Spleen (tissue), 7 donors: ENCODE measurements around the gene ARHGEF12.

ENCODE experiments used
- POLR2AphosphoS5 ChIP-seq, 3 donors: sonication (generic); formaldehyde crosslinking; IDR thresholded peaks; one replicate each; pipeline ENCODE4 v1.5.1; 2017; ENCODE audit warnings: antibody characterized with exemption in 3 of 3
- TF ChIP-seq, protein P1 (sequence below), 11 experiments: fragments of 200-600 bp in 7 of 11; fragments of 450-650 bp in 4 of 11; sonication (generic) in 4 of 11; IDR thresholded peaks in 8 of 11; conservative IDR thresholded peaks in 3 of 11; 1 replicate in 7 of 11; 2 replicates in 4 of 11; pipeline versions ENCODE4 v1.4.0 to v1.8.0; 2016 to 2021; ENCODE audit warnings: antibody characterized with exemption in 11 of 11, inconsistent platforms in 4 of 11, mild to moderate bottlenecking in 1 of 11
- donor health status: DM: no; HTN: no; CAD: no; lungs with moderate emphysema.
- donor health status: DM: no; HTN: no; CAD: no.
- donor health status: DM: no; HTN: no; CAD: no.

DNA sequence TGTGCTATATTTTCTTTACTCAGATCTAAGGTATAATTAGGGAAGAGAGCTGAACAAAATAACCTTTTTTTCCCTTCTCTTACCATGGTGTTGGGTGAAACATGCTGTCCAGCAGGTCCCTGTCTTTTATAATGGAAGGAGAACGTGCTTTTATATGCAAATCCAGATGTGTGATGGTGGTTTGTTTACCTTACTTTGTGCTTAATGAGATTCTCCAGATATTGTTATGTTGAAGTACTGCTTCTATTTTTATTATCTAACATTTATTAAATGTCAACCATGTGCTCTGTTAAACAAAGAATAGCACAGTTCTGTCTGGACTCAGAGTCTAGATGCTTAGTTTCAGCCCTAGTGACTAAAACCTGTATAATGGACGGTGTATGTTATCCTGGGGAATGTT is 165.2 kb downstream of the ARHGEF12 start:
- TF ChIP-seq, protein P1, sequence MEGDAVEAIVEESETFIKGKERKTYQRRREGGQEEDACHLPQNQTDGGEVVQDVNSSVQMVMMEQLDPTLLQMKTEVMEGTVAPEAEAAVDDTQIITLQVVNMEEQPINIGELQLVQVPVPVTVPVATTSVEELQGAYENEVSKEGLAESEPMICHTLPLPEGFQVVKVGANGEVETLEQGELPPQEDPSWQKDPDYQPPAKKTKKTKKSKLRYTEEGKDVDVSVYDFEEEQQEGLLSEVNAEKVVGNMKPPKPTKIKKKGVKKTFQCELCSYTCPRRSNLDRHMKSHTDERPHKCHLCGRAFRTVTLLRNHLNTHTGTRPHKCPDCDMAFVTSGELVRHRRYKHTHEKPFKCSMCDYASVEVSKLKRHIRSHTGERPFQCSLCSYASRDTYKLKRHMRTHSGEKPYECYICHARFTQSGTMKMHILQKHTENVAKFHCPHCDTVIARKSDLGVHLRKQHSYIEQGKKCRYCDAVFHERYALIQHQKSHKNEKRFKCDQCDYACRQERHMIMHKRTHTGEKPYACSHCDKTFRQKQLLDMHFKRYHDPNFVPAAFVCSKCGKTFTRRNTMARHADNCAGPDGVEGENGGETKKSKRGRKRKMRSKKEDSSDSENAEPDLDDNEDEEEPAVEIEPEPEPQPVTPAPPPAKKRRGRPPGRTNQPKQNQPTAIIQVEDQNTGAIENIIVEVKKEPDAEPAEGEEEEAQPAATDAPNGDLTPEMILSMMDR (IDR thresholded peaks at IDR 0.05 in 8 of 11, conservative IDR thresholded peaks at IDR 0.05 in 3 of 11): no peak
- no peak for TF ChIP-seq POLR2AphosphoS5 (IDR thresholded peaks at IDR 0.05)
